ENCODE results near the gene GALK1.

Gene GALK1

DNA sequence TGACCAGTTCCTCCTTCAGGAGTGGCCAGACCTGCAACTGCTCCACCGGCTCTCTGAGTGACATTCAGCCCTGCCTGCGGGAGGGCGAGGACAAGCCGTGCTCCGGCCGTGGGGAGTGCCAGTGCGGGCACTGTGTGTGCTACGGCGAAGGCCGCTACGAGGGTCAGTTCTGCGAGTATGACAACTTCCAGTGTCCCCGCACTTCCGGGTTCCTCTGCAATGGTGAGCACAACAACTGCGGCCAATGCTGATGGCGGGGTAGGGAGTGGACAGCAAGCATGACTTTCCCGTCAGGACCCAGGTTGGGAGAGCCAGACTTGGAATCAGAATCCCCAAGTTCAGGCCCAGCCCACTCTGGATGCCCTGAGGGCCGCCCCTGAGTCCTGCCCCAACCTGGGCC lies 31.5 kb downstream of the GALK1 start:
- no peak overlapping the region for H3K4me3 ChIP-seq (ENCODE audit: severe bottlenecking)
- no peaks in the 10 kb centered on the region for H3K4me1 ChIP-seq (ENCODE audit: insufficient read depth, poor library complexity, severe bottlenecking)
- no peak for ATAC-seq (ENCODE audit: low read depth)
- H3K36me3 ChIP-seq (ENCODE audit: low read depth): peaks cover 98% of the 10 kb centered on the region
- no peaks in the 10 kb centered on the region for H3K9me3 ChIP-seq (ENCODE audit: severe bottlenecking)
- TF ChIP-seq, protein P1, sequence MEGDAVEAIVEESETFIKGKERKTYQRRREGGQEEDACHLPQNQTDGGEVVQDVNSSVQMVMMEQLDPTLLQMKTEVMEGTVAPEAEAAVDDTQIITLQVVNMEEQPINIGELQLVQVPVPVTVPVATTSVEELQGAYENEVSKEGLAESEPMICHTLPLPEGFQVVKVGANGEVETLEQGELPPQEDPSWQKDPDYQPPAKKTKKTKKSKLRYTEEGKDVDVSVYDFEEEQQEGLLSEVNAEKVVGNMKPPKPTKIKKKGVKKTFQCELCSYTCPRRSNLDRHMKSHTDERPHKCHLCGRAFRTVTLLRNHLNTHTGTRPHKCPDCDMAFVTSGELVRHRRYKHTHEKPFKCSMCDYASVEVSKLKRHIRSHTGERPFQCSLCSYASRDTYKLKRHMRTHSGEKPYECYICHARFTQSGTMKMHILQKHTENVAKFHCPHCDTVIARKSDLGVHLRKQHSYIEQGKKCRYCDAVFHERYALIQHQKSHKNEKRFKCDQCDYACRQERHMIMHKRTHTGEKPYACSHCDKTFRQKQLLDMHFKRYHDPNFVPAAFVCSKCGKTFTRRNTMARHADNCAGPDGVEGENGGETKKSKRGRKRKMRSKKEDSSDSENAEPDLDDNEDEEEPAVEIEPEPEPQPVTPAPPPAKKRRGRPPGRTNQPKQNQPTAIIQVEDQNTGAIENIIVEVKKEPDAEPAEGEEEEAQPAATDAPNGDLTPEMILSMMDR (IDR thresholded peaks at IDR 0.05; ENCODE audit: poor library complexity, severe bottlenecking): no peak
- no peak for DNase-seq (ENCODE audit: low spot score)
- H3K27me3 ChIP-seq (ENCODE audit: insufficient read depth, poor library complexity, severe bottlenecking): no peaks in the 10 kb centered on the region
- peak overlapping the region; percentile 20 for H3K27ac ChIP-seq (ENCODE audit: poor library complexity, severe bottlenecking)

- no peaks in the 10 kb centered on the region for H3K4me1 ChIP-seq (ENCODE audit: insufficient read depth, poor library complexity, severe bottlenecking)
- no peaks in the 10 kb centered on the region for H3K27me3 ChIP-seq (ENCODE audit: insufficient read depth, poor library complexity, severe bottlenecking)
- ATAC-seq (ENCODE audit: low read depth) (no peak), DNase-seq (ENCODE audit: low spot score) (peak; percentile 68)
- H3K27ac ChIP-seq (ENCODE audit: poor library complexity, severe bottlenecking): peak overlapping the region; percentile 3
- H3K9me3 ChIP-seq (ENCODE audit: severe bottlenecking): no peaks in the 10 kb centered on the region
- no peak overlapping the region for H3K4me3 ChIP-seq (ENCODE audit: severe bottlenecking)
- TF ChIP-seq, protein P1 (IDR thresholded peaks at IDR 0.05; ENCODE audit: poor library complexity, severe bottlenecking): no peak
- peaks cover 100% of the 10 kb centered on the region for H3K36me3 ChIP-seq (ENCODE audit: low read depth)
Measured at GRCh38 chr17:75731716-75732498, 33.1 kb downstream of the GALK1 start.

- DNase-seq (ENCODE audit: low spot score): no peak
- no peak overlapping the region for H3K4me3 ChIP-seq (ENCODE audit: severe bottlenecking)
- ATAC-seq (ENCODE audit: low read depth): no peak
- TF ChIP-seq, protein P1 (IDR thresholded peaks at IDR 0.05; ENCODE audit: poor library complexity, severe bottlenecking): no peak
- peak overlapping the region; percentile 3 for H3K27ac ChIP-seq (ENCODE audit: poor library complexity, severe bottlenecking)
- H3K27me3 ChIP-seq (ENCODE audit: insufficient read depth, poor library complexity, severe bottlenecking): no peaks in the 10 kb centered on the region
- H3K4me1 ChIP-seq (ENCODE audit: insufficient read depth, poor library complexity, severe bottlenecking): no peaks in the 10 kb centered on the region
- no peaks in the 10 kb centered on the region for H3K9me3 ChIP-seq (ENCODE audit: severe bottlenecking)
- H3K36me3 ChIP-seq (ENCODE audit: low read depth): peaks cover 100% of the 10 kb centered on the region
Measured at GRCh38 chr17:75731086-75731715, 33.8 kb downstream of the GALK1 start.

GRCh38 chr17:75730065-75730464 lies 34.9 kb downstream of the GALK1 start:
- H3K36me3 ChIP-seq (ENCODE audit: low read depth): peaks cover 100% of the 10 kb centered on the region
- DNase-seq (ENCODE audit: low spot score) (no peak), ATAC-seq (ENCODE audit: low read depth) (no peak; the same call in 2 of the 3 replicates)
- H3K27me3 ChIP-seq (ENCODE audit: insufficient read depth, poor library complexity, severe bottlenecking): no peaks in the 10 kb centered on the region
- TF ChIP-seq, protein P1 (IDR thresholded peaks at IDR 0.05; ENCODE audit: poor library complexity, severe bottlenecking): no peak
- no peak overlapping the region for H3K4me3 ChIP-seq (ENCODE audit: severe bottlenecking)
- H3K4me1 ChIP-seq (ENCODE audit: insufficient read depth, poor library complexity, severe bottlenecking): no peaks in the 10 kb centered on the region
- H3K27ac ChIP-seq (ENCODE audit: poor library complexity, severe bottlenecking): peak overlapping the region; percentile 3
- H3K9me3 ChIP-seq (ENCODE audit: severe bottlenecking): no peaks in the 10 kb centered on the region

DNA sequence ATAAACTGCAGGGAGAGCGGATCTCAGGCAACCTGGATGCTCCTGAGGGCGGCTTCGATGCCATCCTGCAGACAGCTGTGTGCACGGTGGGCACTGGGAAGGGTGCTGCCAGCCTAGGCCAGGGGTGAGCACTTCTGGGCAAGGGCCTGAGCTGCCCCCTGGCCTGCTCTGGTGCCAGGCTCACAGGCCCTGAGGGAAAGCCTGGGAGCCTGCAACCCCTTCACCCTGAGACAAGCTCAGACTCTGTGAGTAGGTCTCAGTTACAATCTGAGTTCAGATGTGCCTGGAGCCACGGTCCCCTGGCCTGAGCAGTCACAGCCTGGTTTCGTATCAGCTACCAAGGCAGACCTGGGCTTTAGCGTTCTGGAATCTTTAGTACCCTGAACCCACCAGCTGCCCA lies 35.6 kb downstream of the GALK1 start:
- no peak overlapping the region for H3K4me3 ChIP-seq (ENCODE audit: severe bottlenecking)
- ATAC-seq (ENCODE audit: low read depth) (peak; percentile 4; the same call in 2 of the 3 replicates), DNase-seq (ENCODE audit: low spot score) (no peak)
- peaks cover 100% of the 10 kb centered on the region for H3K36me3 ChIP-seq (ENCODE audit: low read depth)
- H3K4me1 ChIP-seq (ENCODE audit: insufficient read depth, poor library complexity, severe bottlenecking): peaks cover 2% of the 10 kb centered on the region
- H3K27ac ChIP-seq (ENCODE audit: poor library complexity, severe bottlenecking): peak overlapping the region; percentile 3
- TF ChIP-seq, protein P1 (IDR thresholded peaks at IDR 0.05; ENCODE audit: poor library complexity, severe bottlenecking): no peak
- no peaks in the 10 kb centered on the region for H3K27me3 ChIP-seq (ENCODE audit: insufficient read depth, poor library complexity, severe bottlenecking)
- H3K9me3 ChIP-seq (ENCODE audit: severe bottlenecking): no peaks in the 10 kb centered on the region
